DOHH2 (cell line): ENCODE data around the gene SLK.

Experiments
- H3F3A ChIP-seq: fragments of 200-600 bp; sonication (generic), shearing (Covaris generic); 2 replicates; pipeline ENCODE4 v1.6.0; 2016; ENCODE audit warnings: antibody characterized with exemption, mild to moderate bottlenecking; ENCODE audit not compliant: control insufficient read depth, insufficient read depth
- H3K27ac ChIP-seq: fragments of 200-600 bp; sonication (generic); 2 replicates; pipeline ENCODE4 v1.5.1; 2014; ENCODE audit warnings: low read depth, mild to moderate bottlenecking, low read length, moderate library complexity
- H3K27me3 ChIP-seq: fragments of 200-600 bp; sonication (generic); 2 replicates; pipeline ENCODE4 v1.6.1; 2014; ENCODE audit warnings: mild to moderate bottlenecking, low read length, mixed read lengths; ENCODE audit not compliant: control insufficient read depth
- H3K36me3 ChIP-seq: fragments of 200-600 bp; sonication (generic); 2 replicates; pipeline ENCODE4 v1.6.1; 2014; ENCODE audit warnings: mild to moderate bottlenecking, low read length, moderate library complexity, mixed read lengths; ENCODE audit not compliant: control insufficient read depth
- H3K4me1 ChIP-seq: fragments of 200-600 bp; sonication (generic); 2 replicates; pipeline ENCODE4 v1.6.1; 2014; ENCODE audit warnings: mild to moderate bottlenecking, low read length, mixed read lengths; ENCODE audit not compliant: control insufficient read depth
- H3K4me2 ChIP-seq: fragments of 200-600 bp; sonication (generic); 2 replicates; pipeline ENCODE4 v1.6.0; 2014; ENCODE audit warnings: mild to moderate bottlenecking, low read length, moderate library complexity
- H3K4me3 ChIP-seq: fragments of 200-600 bp; sonication (generic); 2 replicates; pipeline ENCODE4 v1.5.1; 2014; ENCODE audit warnings: mild to moderate bottlenecking, low read length, mixed read lengths
- H3K79me2 ChIP-seq: fragments of 200-600 bp; sonication (generic); 2 replicates; pipeline ENCODE4 v1.6.1; 2014; ENCODE audit warnings: mild to moderate bottlenecking, low read length, mixed read lengths; ENCODE audit not compliant: control insufficient read depth
- H3K9me2 ChIP-seq: fragments of 200-600 bp; sonication (generic); replicated peaks from 2 replicates; pipeline ENCODE4 v1.6.1; 2014; ENCODE audit warnings: mild to moderate bottlenecking, low read length, mixed read lengths; ENCODE audit not compliant: control insufficient read depth
- H3K9me3 ChIP-seq: fragments of 200-600 bp; sonication (generic); 2 replicates; pipeline ENCODE4 v1.6.1; 2014; ENCODE audit warnings: antibody characterized with exemption, low read length, mixed read lengths; ENCODE audit not compliant: control insufficient read depth, insufficient read depth
- H4K20me1 ChIP-seq: fragments of 200-600 bp; sonication (generic); 2 replicates; pipeline ENCODE4 v1.6.0; 2014; ENCODE audit warnings: low read depth, mild to moderate bottlenecking, antibody characterized with exemption, low read length, moderate library complexity; ENCODE audit not compliant: control insufficient read depth, insufficient read depth
- CTCF ChIP-seq: fragments of 200-600 bp; sonication (generic); IDR thresholded peaks from one replicate; pipeline ENCODE4 v1.5.1; 2014; ENCODE audit warnings: antibody characterized with exemption, mild to moderate bottlenecking, low read depth, low read length; ENCODE audit not compliant: poor library complexity, severe bottlenecking
- EZH2phosphoT487 ChIP-seq: fragments of 200-600 bp; sonication (generic); IDR thresholded peaks from 2 replicates; pipeline ENCODE4 v1.6.1; 2017; ENCODE audit warnings: borderline replicate concordance, mild to moderate bottlenecking, antibody characterized with exemption, low read length, moderate library complexity, mixed read lengths

The SLK gene

GRCh38 chr10:103949728-103950127 is 17.2 kb upstream of the SLK start:
- Histone ChIP-seq H4K20me1 (no peaks in the 10 kb centered on the region), H3K4me2 (no peak overlapping the region), H3K9me3 (no peaks in the 10 kb centered on the region), H3K9me2 (no peaks in the 10 kb centered on the region), H3K4me1 (no peaks in the 10 kb centered on the region), H3F3A (no peaks in the 10 kb centered on the region), H3K79me2 (no peaks in the 10 kb centered on the region), H3K27ac (no peak overlapping the region), H3K36me3 (no peaks in the 10 kb centered on the region), H3K4me3 (no peak overlapping the region), H3K27me3 (0 out of 2 replicates have a peak, but pooled peaks cover 2% of the 10 kb centered on the region)
- no peak for TF ChIP-seq CTCF
- no peak for TF ChIP-seq EZH2phosphoT487

- H3K27me3 ChIP-seq = 0 out of 2 replicates have a peak, but pooled peaks cover 2% of the 10 kb centered on the region
- no peaks in the 10 kb centered on the region for H3K9me2 ChIP-seq
- no peak overlapping the region for H3K27ac ChIP-seq
- H3K79me2 ChIP-seq = no peaks in the 10 kb centered on the region
- H3K4me1 ChIP-seq = no peaks in the 10 kb centered on the region
- no peak for TF ChIP-seq EZH2phosphoT487
- no peak for TF ChIP-seq CTCF
- H3K9me3 ChIP-seq = no peaks in the 10 kb centered on the region
- H3K4me2 ChIP-seq = no peak overlapping the region
- no peaks in the 10 kb centered on the region for H4K20me1 ChIP-seq
- no peaks in the 10 kb centered on the region for H3F3A ChIP-seq
- no peak overlapping the region for H3K4me3 ChIP-seq
- H3K36me3 ChIP-seq = no peaks in the 10 kb centered on the region
Observed at GRCh38 chr10:103951183-103951582, 15.8 kb upstream of the SLK start.

- Histone ChIP-seq H3K4me1 (no peaks in the 10 kb centered on the region), H3K27me3 (0 out of 2 replicates have a peak, but pooled peaks cover 2% of the 10 kb centered on the region), H3F3A (no peaks in the 10 kb centered on the region), H3K79me2 (no peaks in the 10 kb centered on the region), H3K4me3 (no peak overlapping the region), H3K9me2 (no peaks in the 10 kb centered on the region), H3K4me2 (no peak overlapping the region), H4K20me1 (no peaks in the 10 kb centered on the region), H3K27ac (no peak overlapping the region), H3K9me3 (no peaks in the 10 kb centered on the region), H3K36me3 (no peaks in the 10 kb centered on the region)
- TF ChIP-seq CTCF (no peak), EZH2phosphoT487 (no peak)
Observed at GRCh38 chr10:103951942-103952341, 15.0 kb upstream of the SLK start.

GRCh38 chr10:103954543-103954942 is 12.4 kb upstream of the SLK start:
- no peak overlapping the region for H3K4me3 ChIP-seq

More at GRCh38 chr10:103954543-103954942, 12.4 kb upstream of the SLK start:
- Histone ChIP-seq H3K4me1 (no peaks in the 10 kb centered on the region), H4K20me1 (no peaks in the 10 kb centered on the region), H3F3A (no peaks in the 10 kb centered on the region), H3K36me3 (no peaks in the 10 kb centered on the region), H3K27ac (no peak overlapping the region), H3K27me3 (peaks cover 6% of the 10 kb centered on the region; the same call in 1 of the 2 replicates), H3K4me2 (no peak overlapping the region), H3K9me3 (no peaks in the 10 kb centered on the region), H3K9me2 (no peaks in the 10 kb centered on the region), H3K79me2 (no peaks in the 10 kb centered on the region)
- TF ChIP-seq EZH2phosphoT487 = no peak
- TF ChIP-seq CTCF = no peak
